ENCODE results near the gene LRRC45.

DNA sequence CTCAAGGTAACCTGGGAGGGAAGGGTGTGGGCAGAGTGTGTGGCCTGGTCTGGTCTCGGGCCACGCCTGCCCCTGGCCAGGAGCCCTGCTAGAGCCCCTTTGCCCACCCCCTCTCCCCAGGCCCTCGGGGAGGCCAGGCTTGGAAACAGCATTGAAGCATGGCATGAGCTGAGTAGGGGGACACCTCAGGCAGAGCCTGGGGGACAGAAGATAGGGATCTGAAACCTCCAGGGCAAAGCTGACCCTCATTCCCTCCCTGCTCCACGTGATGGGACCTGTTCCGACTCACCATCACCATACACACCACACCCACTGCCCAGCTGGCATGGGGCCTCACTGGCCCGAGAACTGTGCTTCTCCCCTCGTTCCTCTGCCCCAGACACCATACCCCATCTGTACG, 26.0 kb downstream of the LRRC45 start:
- TF ChIP-seq, protein P1, sequence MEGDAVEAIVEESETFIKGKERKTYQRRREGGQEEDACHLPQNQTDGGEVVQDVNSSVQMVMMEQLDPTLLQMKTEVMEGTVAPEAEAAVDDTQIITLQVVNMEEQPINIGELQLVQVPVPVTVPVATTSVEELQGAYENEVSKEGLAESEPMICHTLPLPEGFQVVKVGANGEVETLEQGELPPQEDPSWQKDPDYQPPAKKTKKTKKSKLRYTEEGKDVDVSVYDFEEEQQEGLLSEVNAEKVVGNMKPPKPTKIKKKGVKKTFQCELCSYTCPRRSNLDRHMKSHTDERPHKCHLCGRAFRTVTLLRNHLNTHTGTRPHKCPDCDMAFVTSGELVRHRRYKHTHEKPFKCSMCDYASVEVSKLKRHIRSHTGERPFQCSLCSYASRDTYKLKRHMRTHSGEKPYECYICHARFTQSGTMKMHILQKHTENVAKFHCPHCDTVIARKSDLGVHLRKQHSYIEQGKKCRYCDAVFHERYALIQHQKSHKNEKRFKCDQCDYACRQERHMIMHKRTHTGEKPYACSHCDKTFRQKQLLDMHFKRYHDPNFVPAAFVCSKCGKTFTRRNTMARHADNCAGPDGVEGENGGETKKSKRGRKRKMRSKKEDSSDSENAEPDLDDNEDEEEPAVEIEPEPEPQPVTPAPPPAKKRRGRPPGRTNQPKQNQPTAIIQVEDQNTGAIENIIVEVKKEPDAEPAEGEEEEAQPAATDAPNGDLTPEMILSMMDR (IDR thresholded peaks at IDR 0.05; ENCODE audit: low read depth, low read length, poor library complexity, severe bottlenecking): no peak
- TF ChIP-seq EZH2phosphoT487 (IDR thresholded peaks at IDR 0.05; ENCODE audit: borderline replicate concordance, low read length): no peak
